Medulla oblongata (tissue), 1 donor: ENCODE results near the gene PRMT9.

Experiments used
- DNase-seq: peaks from one replicate; pipeline ENCODE4 v3.0.0-alpha.2; 2015; ENCODE audit errors: extremely low spot score

The PRMT9 gene

DNA sequence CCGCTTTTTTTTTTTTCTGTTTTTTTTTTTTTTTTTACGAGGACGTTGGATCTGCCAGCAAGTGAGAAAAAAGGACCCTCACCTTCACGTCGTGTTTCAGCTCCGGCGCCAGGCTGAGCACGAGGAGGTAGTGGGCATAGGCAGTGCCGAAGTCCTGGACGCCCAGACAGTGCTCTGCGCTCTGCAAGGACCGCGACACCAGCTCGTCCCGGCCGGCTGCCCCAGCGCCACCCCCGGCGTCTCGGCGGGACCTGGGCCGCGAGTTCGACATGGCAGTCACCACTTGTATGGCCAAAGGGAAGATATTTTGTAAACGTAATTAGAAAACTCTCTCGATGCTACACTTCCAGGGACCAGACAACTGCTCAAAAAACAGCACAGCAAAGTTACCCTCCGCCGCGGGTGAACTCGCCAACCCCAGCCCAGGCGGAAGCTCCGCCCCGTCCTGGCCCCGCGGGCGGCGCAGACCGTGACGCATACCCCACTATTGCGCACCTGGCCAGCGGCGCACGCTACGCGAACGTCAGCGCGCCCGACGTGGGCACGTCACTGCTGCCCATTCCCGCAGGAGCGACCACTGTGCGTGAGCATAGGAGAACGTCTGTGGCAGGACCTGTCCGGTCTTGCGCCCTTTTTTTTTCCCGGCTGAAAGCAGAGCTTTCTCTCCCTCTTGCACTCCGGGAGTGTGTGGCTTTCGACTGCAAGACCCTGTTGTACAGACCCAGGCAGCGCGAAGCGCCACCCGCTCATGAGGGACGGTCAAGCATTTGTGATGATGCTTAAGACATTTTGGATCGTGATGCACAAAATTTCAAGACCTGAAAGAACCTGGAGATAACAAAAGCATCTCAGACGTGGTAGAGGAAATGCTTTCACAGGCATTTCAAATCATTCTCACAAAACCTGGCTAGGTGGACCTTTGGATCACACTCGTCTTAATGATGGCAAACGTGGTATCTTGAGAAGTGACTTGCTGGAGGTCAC lies at the start of gene PRMT9:
PRMT9 (minus strand) TSS at position 447 of the 984 bp plus-strand sequence; CDS start at position 271, 176 bp downstream.
- peak; percentile 87 for DNase-seq

DNA sequence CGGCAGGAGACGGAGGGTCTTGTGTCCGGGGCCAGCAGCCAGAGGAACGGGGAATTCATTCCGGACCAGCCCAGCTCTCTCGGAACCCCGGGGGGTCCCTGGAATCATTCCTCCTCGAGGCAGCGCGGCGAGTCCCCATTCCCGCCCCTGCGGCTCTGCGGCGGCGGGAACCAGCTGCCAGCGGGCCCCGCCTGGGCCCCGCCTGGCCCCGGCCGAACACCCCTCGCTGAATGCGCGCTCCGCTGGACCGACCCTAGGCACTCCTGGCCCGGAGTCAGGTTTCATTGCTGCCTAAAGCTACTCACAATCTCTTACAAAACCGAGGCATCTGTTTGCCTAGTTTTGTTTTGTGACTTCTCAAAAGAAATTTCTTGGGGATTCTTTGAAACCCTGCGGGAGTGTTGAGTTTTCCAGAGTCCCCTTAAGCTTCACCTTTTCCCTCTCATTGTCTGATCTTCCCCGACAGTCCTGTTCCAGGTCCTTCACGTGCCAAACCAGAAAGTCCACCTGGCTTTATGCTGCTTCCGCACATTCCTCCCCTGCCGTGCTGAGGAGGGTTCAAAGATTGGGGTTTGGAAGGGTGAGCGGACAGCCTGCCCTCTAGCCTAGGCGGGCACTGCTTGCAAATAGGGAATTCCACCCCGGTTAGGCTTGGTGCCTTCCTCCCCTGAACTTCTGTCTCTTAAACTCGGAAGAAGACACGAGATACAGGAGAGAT lies 48.7 kb upstream of the PRMT9 start:
- DNase-seq: no peak

DNA sequence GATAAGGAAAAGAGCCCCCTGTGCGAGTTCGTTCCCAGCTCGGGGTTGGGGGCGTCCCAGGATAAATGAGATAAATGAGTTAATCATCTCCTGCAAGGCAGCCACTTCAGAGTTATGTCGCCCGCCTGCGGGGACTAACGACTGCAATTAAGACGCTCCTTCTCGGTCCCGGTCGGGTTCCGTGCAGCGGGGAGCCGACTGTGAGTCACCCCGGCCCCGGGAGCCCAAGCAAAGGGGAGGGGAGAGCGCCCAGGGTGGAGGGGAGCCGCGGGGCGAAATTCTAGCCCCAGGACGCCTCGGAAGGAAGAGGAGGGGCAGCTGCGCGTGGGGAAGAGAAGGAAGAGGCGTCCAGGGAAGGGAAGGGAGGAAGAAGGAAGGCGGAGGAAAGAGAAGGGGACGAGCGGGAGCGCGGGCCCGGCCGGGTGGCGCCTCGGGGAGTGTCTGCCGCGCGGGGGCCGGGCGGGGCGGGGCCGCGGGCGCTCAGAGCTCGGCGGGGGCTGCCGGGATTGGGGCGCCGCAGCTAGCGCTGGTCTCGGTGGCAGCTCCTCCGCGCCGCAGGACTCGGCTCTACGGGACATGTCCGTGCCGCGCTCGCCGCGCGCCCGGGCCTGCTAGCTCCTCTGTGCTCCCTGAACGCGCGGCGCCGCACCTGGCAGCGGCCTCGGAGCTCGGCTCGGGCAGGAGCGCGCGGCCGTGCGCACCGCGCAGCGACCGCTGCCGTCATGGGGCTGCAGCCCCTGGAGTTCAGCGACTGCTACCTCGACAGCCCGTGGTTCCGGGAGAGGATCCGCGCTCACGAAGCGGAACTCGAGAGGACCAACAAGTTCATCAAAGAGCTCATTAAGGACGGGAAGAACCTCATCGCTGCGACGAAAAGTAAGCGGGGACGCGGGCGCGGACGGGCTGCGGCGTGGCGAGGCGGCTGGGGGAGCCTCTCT lies 47.9 kb upstream of the PRMT9 start, which contains the start of gene ARHGAP10:
ARHGAP10 (plus strand) TSS at position 509 of the 938 bp plus-strand sequence; CDS start at position 723, 214 bp downstream.
- peak; percentile 30 for DNase-seq

DNA sequence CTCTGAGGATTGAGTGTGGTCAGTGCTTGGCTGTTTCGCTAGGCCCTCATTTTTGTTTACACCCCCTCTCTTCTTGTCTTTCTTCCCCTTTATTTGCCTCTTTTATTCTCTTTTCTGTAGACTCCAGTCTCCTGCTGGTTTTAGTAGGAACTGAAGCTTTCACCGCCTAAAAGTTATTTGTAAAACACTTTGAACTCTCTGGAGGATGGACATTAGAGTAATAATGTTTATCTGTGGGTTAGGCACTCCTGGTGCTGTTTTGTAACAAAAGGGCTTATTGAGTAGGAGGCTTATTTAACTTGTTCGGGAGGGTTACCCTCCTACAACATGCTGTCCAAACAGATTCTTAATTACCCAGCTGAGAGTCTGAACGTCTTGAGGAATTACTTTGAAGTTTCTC lies 46.4 kb upstream of the PRMT9 start:
- no peak for DNase-seq

DNA sequence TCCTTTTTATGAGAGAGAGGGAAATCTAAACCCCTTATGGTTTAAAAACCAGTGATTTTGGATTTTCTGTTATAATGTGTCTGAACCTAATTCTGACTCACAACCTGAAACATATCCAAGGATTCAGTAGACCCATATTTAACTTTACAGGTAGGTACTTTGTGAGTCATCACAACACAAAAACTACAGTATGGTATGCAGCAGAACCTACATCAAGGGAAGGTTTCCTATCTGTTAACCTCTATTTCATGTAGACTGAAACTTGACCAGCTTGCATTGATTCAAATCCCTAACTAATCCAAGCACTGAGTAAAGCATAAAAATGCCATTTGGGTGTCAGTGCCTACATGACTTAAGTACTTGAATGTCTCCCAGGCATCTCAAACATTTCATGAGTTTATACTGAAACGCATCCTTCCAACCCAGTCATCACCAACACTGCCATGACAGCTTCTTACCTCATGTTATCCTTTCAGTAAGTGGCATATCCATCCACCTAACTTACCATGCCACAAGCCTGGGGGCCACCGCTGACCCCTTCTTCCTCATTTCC lies 43.6 kb upstream of the PRMT9 start:
- no peak for DNase-seq

DNA sequence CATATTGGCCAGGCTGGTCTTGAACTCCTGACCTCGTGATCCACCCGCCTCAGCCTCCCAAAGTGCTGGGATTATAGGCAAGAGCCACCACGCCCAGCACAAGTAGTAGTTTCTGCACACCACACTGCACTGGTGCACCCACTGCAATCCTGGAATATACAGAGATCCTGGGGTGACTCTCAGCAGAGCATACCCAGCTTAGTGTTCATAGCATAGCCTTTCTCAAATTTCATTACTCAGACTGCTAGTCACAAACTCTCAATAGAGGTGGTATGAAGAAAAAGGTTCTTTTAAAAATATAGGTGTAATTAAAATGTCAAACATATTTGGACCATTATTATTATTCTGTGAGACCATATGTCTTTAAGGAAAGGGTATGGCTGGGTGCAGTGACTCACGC lies 41.7 kb upstream of the PRMT9 start:
- DNase-seq: no peak

DNA sequence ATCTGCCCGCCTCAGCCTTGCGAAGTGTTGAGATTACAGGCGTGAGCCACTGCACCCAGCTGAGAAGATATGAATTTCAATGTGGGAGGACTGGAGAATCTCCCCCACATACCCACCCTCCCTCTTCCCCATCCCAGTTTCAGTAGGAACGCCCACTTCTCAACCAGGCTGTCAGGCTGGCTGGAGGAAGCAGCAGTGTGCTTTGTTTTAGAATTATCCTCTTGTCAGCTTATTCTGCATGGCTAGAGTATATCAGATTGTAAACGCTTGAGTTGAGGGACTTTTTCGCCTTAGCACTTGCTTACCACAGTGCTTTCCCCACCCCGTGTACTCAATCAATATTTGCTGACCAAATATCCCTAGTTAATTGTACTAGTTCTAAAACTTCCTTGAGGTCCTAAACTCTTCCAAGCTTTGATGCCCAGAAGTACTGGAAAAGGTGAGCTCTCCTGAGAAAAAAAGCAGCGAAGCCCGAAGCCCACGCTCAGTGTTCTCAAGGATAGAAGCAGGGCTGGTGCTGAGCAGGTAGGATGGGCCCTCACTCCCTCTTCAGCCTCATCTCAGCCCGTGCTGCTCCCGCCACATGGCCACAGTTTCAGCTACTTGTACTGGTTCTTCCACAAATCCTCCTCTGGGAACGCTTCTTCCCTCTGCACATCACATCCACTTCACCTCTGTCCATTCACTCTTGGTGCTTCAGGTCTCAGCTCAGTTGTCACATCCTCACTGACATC lies 40.7 kb upstream of the PRMT9 start:
- DNase-seq: no peak

DNA sequence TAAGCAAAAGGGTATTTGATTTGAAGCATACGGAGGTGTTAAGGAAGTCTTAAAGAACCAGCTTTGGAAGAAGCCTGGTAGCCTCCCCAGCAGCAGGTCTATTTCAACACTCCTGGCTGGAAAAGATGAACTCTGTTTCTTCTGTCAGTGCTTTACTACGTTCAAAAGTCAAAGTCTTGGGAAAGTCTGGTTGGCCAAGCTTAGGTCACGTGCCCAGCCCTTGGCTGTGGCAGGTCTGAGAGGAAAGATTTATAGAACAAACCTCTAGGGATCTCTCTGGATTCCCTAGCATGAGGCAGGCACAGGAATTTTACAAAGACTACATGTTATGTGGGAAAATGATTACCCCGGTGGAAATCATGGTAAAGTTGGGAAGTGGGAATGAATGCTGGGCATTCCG lies 39.4 kb upstream of the PRMT9 start:
- no peak for DNase-seq

DNA sequence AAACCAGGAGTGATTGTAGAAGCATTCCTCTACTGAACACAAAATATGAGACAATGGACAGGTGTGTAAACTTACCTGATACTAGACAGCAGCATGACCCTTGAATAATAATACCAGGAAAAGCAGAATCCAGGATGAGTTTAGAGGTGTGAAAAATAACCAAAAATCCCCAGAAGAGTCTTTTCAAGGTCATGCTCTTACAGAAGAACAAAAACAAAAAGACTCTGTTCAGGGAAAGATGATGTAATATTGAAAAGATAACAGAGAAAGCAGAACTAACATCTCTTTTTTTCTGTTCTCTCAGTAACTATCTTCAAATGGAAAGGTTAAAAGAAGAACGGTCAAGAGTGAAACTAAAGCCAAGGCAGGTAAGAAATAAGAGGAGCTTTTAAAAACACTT lies 33.9 kb upstream of the PRMT9 start:
- no peak for DNase-seq

DNA sequence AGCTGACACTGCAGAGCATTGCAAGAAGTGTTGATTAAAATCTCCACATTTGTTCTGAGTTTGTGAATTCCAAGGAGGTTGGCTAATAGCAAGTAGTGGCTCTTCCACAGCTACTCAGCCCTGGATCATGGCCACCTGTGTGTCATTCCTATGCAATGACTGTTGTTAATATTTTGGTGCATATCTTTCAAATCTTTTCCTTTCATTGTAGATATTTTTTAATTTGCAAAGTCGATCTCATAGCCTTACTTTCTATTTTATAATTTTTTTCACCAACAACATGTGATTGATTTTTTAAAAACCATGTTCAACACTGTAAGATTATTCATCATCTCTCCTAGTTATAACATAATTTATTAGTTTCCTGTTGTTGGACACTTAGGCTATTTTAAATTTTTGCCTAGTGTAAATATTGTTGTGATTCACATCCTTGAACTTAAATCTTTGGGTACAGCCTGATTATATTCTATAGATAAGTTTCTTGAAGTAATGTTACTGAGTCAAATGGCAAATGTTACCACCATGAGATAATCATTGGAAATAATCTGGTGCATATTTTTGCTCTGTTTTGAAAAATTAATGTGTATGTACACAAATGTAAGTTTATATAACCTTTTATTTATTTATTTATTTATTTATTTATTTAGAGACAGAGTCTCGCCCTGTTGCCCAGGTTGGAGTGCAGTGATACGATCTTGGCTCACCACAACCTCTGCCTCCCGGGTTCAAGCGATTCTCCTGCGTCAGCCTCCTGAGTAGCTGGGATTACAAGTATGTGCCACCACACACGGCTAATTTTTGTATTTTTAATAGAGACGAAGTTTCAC lies 30.8 kb upstream of the PRMT9 start:
- DNase-seq: no peak

DNA sequence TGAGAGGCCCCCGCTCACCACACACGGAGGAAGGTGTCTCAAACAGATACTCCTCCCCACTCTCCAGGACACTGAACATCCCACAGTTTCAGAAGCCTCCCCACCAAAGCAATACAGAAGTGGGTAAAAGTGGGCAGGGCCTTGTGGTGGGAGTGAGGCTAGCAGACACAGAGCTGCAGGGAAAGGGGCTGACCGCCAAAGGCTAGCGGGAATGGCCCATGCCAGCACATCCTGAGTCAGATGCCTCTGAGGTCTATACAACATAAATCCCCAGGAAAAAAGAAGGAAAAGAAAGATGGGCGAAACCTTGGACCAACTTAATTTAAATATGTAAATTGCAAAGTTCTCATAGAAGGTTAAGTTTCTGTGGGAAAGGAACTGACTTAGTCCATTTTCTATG lies 26.0 kb upstream of the PRMT9 start:
- DNase-seq: no peak

DNA sequence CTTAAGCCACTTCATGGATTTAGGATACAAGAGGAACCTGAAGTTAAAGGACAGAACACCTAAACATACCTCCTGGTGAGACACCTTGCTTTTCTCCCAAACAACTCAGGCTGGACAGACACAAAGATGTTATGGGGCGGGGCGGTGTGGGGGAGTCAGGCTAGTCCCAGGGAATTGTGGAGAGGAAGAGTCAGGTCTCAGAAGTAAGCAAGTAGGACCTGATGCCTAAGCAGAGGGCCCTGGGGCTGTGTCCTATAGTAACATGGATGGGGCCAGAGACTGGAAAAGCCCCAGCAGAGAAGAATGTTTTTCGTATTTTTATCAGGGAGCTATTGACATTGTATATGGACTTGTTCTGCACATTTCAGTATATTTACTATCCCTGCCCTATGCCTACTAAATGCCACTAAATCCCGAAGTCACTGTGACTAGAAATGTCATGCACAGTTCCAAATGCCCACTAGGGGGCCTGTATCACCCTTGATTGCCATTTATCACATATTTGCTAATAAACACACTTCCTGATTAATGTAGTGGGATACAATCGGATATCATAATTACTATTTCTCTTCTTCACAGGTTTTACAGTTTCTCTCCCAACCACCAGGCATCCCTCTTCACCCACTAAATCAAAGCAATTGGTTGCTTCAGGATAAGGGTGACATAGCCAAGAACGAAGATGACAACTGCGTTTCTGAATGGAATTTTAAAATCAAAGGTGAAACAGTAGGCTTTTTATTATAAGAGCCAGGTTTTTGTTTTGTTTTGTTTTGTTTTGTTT lies 24.1 kb upstream of the PRMT9 start:
- peak; percentile 72 for DNase-seq

DNA sequence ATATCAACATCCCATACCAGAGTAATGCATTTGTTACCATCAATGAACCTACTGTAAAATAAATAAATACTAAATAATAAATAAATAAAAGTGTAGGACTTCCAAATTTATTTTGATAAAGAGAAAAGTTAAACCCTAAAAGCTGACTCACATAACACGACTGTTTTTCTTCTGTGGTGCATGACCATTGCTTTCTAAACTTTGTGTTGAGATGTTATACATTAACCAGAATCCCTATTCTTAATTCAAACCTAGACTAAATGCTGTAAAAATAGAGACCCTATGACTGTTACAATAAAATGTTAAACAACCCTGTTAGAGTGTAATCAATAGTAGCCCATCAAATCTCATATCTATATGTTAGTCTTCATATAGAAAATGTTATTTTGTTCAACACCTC lies 20.9 kb upstream of the PRMT9 start:
- DNase-seq: no peak

DNA sequence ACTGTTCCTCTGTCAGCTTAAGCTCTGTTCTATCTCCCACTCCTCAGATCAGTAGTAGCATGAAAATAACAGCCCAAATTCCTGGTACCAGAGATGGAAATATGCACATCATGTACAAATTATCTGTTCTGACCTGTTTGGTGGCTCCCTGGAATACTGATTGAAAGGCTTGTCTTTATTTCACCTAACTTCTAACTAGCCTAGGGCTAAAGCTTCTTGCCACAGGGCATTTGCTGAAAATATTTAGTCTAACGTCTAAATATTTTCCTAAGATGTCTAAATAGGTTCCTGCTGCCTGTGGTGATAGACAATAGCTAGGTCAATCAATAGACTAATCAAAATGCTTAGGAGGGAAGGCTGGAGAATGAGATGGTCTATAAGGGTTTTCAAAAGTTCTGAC lies 12.9 kb upstream of the PRMT9 start:
- DNase-seq: no peak

DNA sequence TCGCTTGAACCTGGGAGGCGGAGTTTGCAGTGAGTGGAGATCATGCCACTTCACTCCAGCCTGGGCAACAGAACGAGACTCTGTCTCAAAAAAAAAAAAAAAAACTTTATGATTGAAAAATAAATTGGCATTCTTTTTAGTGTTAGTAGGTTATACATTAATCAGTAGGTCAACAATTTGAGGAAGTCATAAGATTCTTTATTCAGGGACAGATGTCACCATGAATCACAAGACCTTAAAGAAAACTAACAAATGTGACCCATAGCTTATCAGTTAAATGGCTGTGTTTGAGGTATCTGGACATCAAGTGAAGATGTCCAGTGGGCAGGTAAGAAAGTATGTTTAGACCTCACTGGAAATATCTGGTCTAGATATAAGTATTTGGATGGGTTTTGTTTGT lies 9.3 kb upstream of the PRMT9 start:
- DNase-seq: no peak

DNA sequence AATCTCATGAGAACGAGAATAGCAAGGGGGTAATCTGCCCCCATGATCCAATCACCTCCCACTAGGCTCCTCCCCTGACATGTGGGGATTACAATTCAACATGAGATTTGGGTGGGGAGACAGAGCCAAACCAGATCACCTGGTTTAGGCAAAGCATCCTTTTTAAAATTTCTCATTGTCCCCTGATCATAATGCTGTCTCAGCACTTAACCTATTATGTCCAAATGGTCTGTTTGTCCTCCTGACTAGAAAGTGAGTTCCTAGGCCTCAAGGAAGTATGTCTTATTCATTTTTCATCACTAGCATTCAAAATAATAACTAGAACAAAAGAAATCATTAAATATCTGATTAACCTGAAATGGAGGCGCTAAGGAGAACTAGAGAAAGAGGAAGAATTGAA lies 7.9 kb upstream of the PRMT9 start:
- no peak for DNase-seq

DNA sequence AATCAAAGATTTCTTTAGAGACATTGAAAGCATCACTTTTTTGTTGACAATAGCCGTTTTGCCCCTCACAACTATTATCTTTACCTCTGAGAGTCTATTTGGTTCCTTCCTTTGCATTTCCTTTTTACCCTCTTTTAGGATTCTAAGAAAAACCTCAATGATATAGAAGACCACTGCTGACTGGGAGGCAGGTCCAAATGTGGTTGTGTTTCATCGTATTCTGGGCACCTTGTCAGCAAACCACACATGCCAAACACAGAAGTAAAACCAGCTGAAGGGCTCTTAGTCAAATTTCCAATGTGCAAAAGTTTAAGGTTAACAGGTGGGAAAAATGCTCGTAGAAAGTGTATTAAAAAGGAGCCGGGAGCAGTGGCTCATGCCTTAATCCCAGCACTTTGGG lies 5.1 kb upstream of the PRMT9 start:
- no peak for DNase-seq

DNA sequence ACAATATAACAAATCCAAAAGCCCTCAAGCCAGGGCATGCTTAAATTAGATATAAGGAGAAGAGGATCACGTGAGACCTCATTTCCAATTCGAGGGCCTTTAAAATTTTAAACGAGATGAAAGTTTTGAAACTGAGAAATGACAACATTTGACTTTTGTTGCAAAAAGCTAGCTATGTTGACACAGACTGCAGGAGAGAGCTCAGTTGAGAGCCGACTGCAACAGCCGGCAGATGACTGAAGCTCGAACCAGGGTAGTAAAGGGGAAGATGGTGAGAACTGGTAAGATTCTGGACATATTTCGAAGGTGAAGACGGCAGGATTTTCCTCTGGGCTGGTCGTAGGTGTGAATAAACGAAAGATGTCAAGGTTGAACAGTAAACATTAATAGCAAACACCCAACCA lies 773 bp downstream of the PRMT9 start:
- DNase-seq: peak; percentile 52

DNA sequence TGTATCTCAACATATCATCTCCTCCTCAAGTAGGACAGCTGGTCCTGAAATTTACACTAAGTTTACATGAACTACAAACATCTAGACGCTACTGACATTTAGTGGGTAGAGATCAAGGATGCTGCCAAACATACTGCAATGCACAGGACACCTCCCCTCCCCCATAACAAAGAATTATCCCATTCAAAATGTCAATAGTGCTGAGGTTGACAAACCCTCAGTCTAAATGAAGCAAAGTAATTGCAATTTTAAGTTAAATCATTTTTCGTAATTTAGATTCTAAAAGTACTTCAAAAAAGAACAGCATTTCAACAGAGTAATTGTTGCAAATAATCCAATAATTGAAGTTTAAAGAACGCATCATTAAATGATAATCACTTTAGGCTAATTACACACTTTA lies 1.2 kb downstream of the PRMT9 start:
- DNase-seq: peak; percentile 12
